ENCODE results near the gene SNTG2. TPM values are rescaled to one million over a fixed set of nuclear protein-coding genes. Genes with fewer than 3 reads are reported as not detected.

Gene SNTG2
- total RNA-seq, 3 donors from 2014 or later (not counting 1 experiment from before 2014, with no cell fraction given): not detected

GRCh38 chr2:951224-952006 lies 766 bp downstream of the SNTG2 start:
- H3K27me3 ChIP-seq (ENCODE audit: control insufficient read depth, insufficient read depth, low read length): peaks cover 33% of the 10 kb centered on the region
- H3K9me3 ChIP-seq (ENCODE audit: control insufficient read depth, insufficient read depth, low read length): no peaks in the 10 kb centered on the region
- Mint-ChIP-seq H3K27me3 (ENCODE audit: low read depth in 2 of 2) (peaks cover 42 to 58% of the 10 kb centered on the region in 2 donors), H3K36me3 (peaks cover 6% of the 10 kb centered on the region), H3K4me3 (peak overlapping the region; percentile 86), H3K27ac (no peak overlapping the region), H3K9me3 (no peaks in the 10 kb centered on the region), H3K4me1 (peaks cover 10 to 17% of the 10 kb centered on the region in 2 donors)
- H3K36me3 ChIP-seq (ENCODE audit: control insufficient read depth, insufficient read depth, low read length): no peaks in the 10 kb centered on the region
- intact Hi-C loops (cut with micrococcal nuclease): no loop called here
- no peak overlapping the region for H3K27ac ChIP-seq (ENCODE audit: low read length)
- DNase-seq (no peak), ATAC-seq (no peak)
- peaks cover 18% of the 10 kb centered on the region for H3K4me1 ChIP-seq (ENCODE audit: control insufficient read depth, insufficient read depth, low read length)
- TF ChIP-seq CTCF (IDR thresholded peaks at IDR 0.05): no peak
- WGBS (ENCODE audit: insufficient coverage): 21% methylated on average over 32 of the region's 34 CpGs
- H3K4me3 ChIP-seq (ENCODE audit: low read length): no peak overlapping the region

DNA sequence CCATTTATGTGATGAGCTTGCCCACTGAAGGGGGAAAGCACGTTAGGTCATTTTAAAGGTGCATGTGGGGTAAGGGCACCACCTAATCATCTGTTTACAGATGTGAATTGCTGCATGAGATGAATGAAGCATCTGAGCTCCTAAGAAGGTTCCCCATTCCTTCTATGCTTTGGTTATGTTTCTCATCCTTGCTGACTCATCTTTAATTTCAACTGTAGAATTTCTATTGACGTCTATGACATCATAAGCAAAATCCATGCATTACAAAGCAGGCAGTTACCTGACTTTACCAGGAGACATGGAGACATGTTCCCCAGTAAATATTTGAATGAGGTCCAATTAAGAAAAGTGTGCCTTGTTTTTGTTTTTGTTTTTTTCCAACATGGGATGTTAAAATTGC lies 2.8 kb downstream of the SNTG2 start:
- Histone ChIP-seq H3K27ac (ENCODE audit: low read length) (no peak overlapping the region), H3K27me3 (ENCODE audit: control insufficient read depth, insufficient read depth, low read length) (peaks cover 33% of the 10 kb centered on the region), H3K36me3 (ENCODE audit: control insufficient read depth, insufficient read depth, low read length) (no peaks in the 10 kb centered on the region), H3K4me3 (ENCODE audit: low read length) (no peak overlapping the region), H3K4me1 (ENCODE audit: control insufficient read depth, insufficient read depth, low read length) (peaks cover 14% of the 10 kb centered on the region), H3K9me3 (ENCODE audit: control insufficient read depth, insufficient read depth, low read length) (no peaks in the 10 kb centered on the region)
- 35% methylated on average over 2 of the region's 2 CpGs for WGBS (ENCODE audit: insufficient coverage)
- H3K9me3 Mint-ChIP-seq: no peaks in the 10 kb centered on the region
- H3K36me3 Mint-ChIP-seq: peaks cover 6% of the 10 kb centered on the region
- H3K27me3 Mint-ChIP-seq (ENCODE audit: low read depth in 2 of 2): peaks cover 44 to 66% of the 10 kb centered on the region in 2 donors
- DNase-seq (no peak), ATAC-seq (no peak)
- no peak overlapping the region for H3K4me3 Mint-ChIP-seq
- H3K27ac Mint-ChIP-seq: no peak overlapping the region
- TF ChIP-seq CTCF (IDR thresholded peaks at IDR 0.05): no peak
- peaks cover 7 to 13% of the 10 kb centered on the region in 2 donors for H3K4me1 Mint-ChIP-seq
- intact Hi-C loops (cut with micrococcal nuclease): no loop called here

DNA sequence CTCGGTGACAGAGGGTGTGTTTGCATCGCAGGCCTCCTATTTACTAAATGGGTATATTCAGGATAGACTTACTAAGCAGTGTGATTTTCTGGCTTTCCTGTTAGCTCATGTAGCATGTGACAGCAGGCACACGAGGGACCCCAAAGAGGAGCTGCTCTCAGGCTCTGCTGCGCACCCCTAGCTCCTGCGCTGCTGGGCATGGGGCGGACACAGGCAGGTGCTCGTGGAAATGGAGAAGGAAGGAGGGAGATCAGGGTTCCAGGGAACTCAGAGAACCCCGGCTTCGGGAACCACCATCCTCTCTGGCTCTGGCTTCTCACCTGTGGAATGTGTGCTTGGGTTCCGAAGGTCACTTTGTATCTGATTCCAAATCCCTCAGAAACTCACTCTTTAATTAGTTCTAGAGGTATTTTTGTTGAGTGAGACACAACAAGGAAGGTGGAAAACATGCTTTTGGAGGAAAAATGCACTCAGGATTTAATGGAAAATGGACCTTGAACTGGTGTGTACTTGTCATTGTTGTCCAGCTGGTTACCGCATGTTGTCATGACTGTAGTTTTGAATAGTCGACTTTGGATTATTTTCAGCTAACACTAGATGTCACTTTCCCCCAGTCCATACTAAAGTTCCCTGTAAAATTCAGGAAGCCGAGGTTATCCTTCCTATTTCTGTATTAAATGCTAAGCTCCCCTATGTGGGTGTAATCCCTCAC lies 3.5 kb downstream of the SNTG2 start:
- H3K4me3 Mint-ChIP-seq: no peak overlapping the region
- intact Hi-C loops (cut with micrococcal nuclease): no loop called here
- Histone ChIP-seq H3K4me3 (ENCODE audit: low read length) (no peak overlapping the region), H3K27ac (ENCODE audit: low read length) (no peak overlapping the region), H3K9me3 (ENCODE audit: control insufficient read depth, insufficient read depth, low read length) (no peaks in the 10 kb centered on the region), H3K4me1 (ENCODE audit: control insufficient read depth, insufficient read depth, low read length) (peaks cover 14% of the 10 kb centered on the region), H3K27me3 (ENCODE audit: control insufficient read depth, insufficient read depth, low read length) (peaks cover 29% of the 10 kb centered on the region), H3K36me3 (ENCODE audit: control insufficient read depth, insufficient read depth, low read length) (no peaks in the 10 kb centered on the region)
- WGBS (ENCODE audit: insufficient coverage): 66% methylated on average over 12 of the region's 13 CpGs
- peaks cover 7 to 12% of the 10 kb centered on the region in 2 donors for H3K4me1 Mint-ChIP-seq
- ATAC-seq (no peak), DNase-seq (no peak)
- no peaks in the 10 kb centered on the region for H3K9me3 Mint-ChIP-seq
- no peak for TF ChIP-seq CTCF (IDR thresholded peaks at IDR 0.05)
- H3K27ac Mint-ChIP-seq: no peak overlapping the region
- H3K27me3 Mint-ChIP-seq (ENCODE audit: low read depth in 2 of 2): peaks cover 44 to 64% of the 10 kb centered on the region in 2 donors
- H3K36me3 Mint-ChIP-seq: peaks cover 6% of the 10 kb centered on the region

Measured in natural killer cell (primary cell).